Activated naive CD4-positive, alpha-beta T cell treated with anti-CD3 and anti-CD28 coated beads, Interleukin-2, amount 50 U/mL, for 72 hours (primary cell): ENCODE data around the gene LTB4R2. TPM values are rescaled to one million over a fixed set of nuclear protein-coding genes. Genes with fewer than 3 reads are reported as not detected.
A peak's percentile ranks its signal among the peaks of the same experiment; 100 is the strongest.

ENCODE experiments used
- ATAC-seq, 2 donors: fragments of 150-1000 bp; cut with Tn5 transposase; 2 replicates each; pipeline ENCODE4 v1.10.0; 2021; ENCODE audit warnings: mild to moderate bottlenecking in 2 of 2, moderate library complexity in 2 of 2
- DNase-seq, 2 donors: peaks; one replicate each; pipeline ENCODE4 v3.0.0; 2021 to 2022; ENCODE audit warnings: low spot score in 2 of 2
- H3K27ac Mint-ChIP-seq, 2 donors: one replicate each; pipeline ENCODE4 v1.8.0; 2022; ENCODE audit warnings: mild to moderate bottlenecking in 2 of 2, mixed read lengths in 2 of 2
- H3K36me3 Mint-ChIP-seq, 2 donors: one replicate each; pipeline ENCODE4 v1.8.0; 2022; ENCODE audit warnings: mixed read lengths in 2 of 2
- H3K9me3 Mint-ChIP-seq, 2 donors: one replicate each; pipeline ENCODE4 v1.8.0; 2022; ENCODE audit warnings: mixed read lengths in 2 of 2
- total RNA-seq, 2 donors: library from RNA; stranded (reverse); gene quantifications; one replicate each; pipeline ENCODE4 v1.2.3, GENCODE V29; 2022

LTB4R2 gene
- total RNA-seq: 10 to 100 TPM; 13.7 to 16.2 TPM

DNA sequence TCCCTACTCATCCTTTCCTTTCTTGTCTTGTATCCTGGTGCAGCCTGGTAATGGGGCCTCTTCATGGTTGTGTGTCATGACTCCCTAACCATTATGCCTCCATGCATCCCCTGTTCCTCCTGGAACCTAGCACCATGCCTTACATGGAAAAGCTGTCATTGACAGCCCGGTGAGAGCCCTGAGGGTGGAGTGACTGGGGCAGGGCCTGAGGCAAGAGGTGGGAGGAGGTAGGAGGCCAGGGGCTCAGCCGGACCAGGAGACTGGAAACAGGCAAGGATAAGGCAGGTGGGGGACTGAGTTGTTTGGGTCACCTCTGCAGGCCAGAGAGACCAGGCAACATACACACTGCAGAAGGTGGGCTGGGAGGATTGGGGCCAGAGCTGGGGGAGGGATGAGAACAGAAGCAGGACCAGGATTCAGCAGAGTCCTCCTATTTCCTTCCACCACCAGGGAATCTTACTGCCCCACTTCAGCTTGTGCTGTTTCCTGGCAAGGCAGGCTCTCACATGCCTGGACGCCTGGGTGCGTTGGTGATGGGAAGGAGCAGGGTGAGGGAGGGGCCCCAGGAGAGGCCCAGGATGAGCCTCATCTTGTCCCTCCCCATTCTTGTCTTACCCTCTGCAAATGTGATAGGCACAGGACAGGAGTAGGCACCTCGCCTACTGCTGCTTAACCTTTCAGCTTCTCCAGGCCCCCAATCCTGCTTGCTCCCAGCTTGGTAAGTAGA lies at the start of gene LTB4R2:
LTB4R2 (plus strand) TSS at position 603 of the 727 bp plus-strand sequence. CDS start 525 bp downstream, outside the sequence.
- ATAC-seq: no peak
- DNase-seq: no peak
- no peaks in the 10 kb centered on the region for H3K9me3 Mint-ChIP-seq
- H3K36me3 Mint-ChIP-seq: peaks cover 5 to 12% of the 10 kb centered on the region in 2 donors
- peak within 1 kb of the TSS; percentile 23 to 55 for H3K27ac Mint-ChIP-seq

- ATAC-seq (no peak), DNase-seq (no peak)
- H3K36me3 Mint-ChIP-seq: peaks cover 0 to 5% of the 10 kb centered on the region in 2 donors
- H3K9me3 Mint-ChIP-seq: no peaks in the 10 kb centered on the region
- no peak overlapping the region for H3K27ac Mint-ChIP-seq
Observed at GRCh38 chr14:24260780-24261157, 49.2 kb upstream of the LTB4R2 start.

GRCh38 chr14:24261256-24261968 lies 48.5 kb upstream of the LTB4R2 start:
- Mint-ChIP-seq H3K9me3 (no peaks in the 10 kb centered on the region), H3K27ac (no peak overlapping the region), H3K36me3 (peaks cover 0 to 5% of the 10 kb centered on the region in 2 donors)
- no peak for DNase-seq
- no peak for ATAC-seq

DNA sequence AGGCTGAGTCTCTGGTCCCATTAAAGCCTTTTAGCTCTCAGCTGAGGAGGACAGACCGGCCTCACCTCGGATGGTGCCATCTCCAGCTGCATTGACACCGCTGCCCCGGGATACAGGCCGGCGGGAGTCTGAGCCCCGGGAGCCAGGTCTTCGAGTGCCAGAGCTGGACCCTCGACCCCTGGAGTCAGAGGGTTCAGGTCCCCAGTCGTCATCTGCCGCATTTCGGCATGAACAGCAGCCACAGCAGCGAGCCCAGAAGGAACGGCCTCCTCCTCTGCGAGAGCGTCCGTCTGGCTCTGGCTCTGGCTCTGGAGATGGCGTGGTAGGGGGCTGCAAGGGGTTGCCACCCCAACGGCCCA lies 48.0 kb upstream of the LTB4R2 start:
- peak overlapping the region in 1 of 2 donors; percentile 52 for H3K27ac Mint-ChIP-seq
- no peak for ATAC-seq
- DNase-seq: no peak
- H3K36me3 Mint-ChIP-seq: peaks cover 2 to 6% of the 10 kb centered on the region in 2 donors
- no peaks in the 10 kb centered on the region for H3K9me3 Mint-ChIP-seq

DNA sequence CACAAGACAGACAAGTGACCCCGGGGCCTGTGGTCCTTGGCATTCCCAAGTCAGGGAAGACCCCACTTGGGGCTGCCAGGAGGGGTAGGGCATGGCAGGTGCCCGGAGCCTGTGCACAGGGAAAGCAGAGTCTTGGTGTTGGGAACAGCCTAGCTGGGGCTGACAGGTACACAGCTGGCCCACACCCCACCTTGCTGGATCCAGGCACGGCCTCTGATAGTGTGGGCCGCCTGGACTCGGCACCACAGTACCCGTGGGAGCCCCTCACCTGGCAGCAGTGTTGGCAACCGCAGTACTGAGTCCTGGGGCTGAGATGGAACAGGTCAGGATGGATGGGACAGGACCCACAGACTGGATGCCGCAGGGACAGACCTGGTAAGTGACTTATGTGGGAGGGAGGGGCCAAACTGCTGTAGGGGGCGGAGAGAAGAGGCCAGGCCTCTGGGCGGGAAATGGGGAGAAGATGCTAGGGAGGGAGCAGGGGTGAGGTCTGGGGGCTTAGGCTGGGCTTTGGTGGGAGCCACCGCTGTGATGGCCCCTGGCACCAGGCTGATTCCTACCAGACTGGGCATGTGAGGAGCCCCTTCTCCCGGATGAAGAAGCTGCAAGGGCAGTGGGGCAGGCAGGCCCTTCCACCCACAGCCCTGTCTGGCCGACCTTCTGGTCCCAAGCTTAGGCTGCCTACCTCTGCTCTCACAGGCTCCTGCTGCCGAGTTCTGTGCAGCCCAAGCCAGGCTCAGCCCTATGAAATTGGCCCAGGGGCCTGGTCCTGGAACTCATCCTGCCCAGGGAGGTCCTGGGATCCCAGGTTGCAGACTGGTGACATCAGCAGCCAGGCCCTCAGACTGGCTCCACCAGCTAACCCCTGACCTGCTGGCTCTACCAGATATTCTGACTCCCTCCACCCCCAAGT lies 46.9 kb upstream of the LTB4R2 start, which contains the start of gene TGM1:
TGM1 (minus strand) TSS at position 357 of the 913 bp plus-strand sequence. CDS start 825 bp downstream, outside the sequence.
- H3K36me3 Mint-ChIP-seq: peaks cover 7 to 11% of the 10 kb centered on the region in 2 donors
- DNase-seq (no peak), ATAC-seq (peak; percentile 4 to 21)

DNA sequence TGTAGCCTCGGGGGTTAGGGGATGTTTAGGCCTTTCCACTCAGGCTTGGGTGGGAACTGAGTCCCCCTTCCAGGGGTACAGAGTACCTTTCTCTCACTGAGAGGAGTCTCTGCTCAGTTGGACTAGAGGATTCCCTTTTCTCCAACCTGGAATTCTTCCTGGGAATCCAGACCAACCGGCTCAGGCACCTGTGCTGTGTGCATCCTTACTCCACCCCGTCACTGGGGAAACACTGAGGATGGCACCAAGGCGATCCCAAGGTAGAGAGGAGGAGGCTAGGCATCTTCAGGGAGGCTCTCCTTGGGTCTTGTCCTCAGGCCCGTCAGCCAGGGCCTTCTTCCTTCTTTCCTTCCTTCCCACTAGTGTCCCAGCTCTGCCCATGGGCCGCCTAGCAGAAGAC lies 46.1 kb upstream of the LTB4R2 start:
- DNase-seq (no peak), ATAC-seq (no peak)
- Mint-ChIP-seq H3K9me3 (no peaks in the 10 kb centered on the region), H3K36me3 (peaks cover 7 to 11% of the 10 kb centered on the region in 2 donors), H3K27ac (peak overlapping the region in 1 of 2 donors; percentile 55)

More for the DNA sequence above, 46.9 kb upstream of the LTB4R2 start, which contains the start of gene TGM1:
- peak within 1 kb of the TSS; percentile 52 to 55 for H3K27ac Mint-ChIP-seq
- H3K9me3 Mint-ChIP-seq: no peaks in the 10 kb centered on the region

- H3K36me3 Mint-ChIP-seq: peaks cover 7 to 11% of the 10 kb centered on the region in 2 donors
- no peak for ATAC-seq
- H3K9me3 Mint-ChIP-seq: no peaks in the 10 kb centered on the region
- no peak for DNase-seq
- H3K27ac Mint-ChIP-seq: peak overlapping the region in 1 of 2 donors; percentile 55
Observed at GRCh38 chr14:24264298-24264697, 45.6 kb upstream of the LTB4R2 start.

DNA sequence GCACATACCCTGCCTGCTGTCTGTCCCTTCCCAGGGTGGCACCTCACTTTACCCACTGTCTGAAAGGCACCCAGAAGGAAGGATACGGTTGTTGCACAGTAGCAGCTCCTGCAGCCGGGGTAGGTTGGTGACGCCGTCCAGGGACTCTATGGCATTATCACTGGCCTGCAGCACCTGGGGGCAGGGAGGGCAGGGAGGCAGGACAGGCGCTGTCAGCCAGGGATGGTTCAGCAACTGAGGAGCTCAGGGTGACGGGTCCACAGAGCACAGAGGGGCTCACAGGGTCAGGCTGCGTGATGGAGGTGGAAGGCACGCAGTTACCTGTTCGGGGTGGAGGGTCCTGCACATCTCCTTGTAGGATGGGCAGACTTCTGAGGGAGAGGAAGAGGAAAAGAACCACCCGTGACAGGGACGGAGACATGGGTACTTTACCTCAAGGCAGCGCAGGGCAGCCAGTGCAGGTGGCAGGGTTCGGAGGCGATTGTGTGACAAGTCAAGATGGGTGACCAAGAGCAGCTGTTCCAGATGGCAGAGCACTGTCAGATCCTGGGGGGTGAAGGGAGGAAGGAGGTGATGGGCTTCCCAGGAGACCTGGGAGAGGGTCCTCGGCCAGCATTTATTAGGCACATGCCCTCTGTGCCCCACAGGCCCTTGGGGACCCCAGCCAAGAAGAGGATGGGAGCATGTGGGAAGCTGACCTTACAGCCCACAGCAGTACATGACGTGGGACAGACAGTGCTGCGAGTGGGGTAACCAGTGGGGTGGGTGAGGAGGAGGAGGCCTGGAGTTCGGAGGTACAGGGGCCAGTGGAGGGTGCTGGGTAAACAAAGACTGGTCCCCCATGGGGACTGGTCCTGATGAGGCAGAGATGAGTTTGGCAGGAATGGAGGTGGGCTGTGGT lies 43.3 kb upstream of the LTB4R2 start:
- no peaks in the 10 kb centered on the region for H3K9me3 Mint-ChIP-seq
- peak overlapping the region; percentile 37 to 55 for H3K27ac Mint-ChIP-seq
- H3K36me3 Mint-ChIP-seq: peaks cover 5 to 7% of the 10 kb centered on the region in 2 donors
- ATAC-seq (no peak), DNase-seq (no peak)

GRCh38 chr14:24267516-24267915 lies 42.4 kb upstream of the LTB4R2 start:
- H3K36me3 Mint-ChIP-seq: peaks cover 5 to 7% of the 10 kb centered on the region in 2 donors
- H3K27ac Mint-ChIP-seq: peak overlapping the region in 1 of 2 donors; percentile 55
- no peak for DNase-seq
- ATAC-seq: no peak
- no peaks in the 10 kb centered on the region for H3K9me3 Mint-ChIP-seq

GRCh38 chr14:24268225-24268624 lies 41.7 kb upstream of the LTB4R2 start:
- no peak for ATAC-seq
- DNase-seq: no peak
- Mint-ChIP-seq H3K36me3 (peaks cover 5 to 7% of the 10 kb centered on the region in 2 donors), H3K27ac (no peak overlapping the region), H3K9me3 (no peaks in the 10 kb centered on the region)

GRCh38 chr14:24269368-24269767 lies 40.6 kb upstream of the LTB4R2 start:
- Mint-ChIP-seq H3K36me3 (peaks cover 5 to 7% of the 10 kb centered on the region in 2 donors), H3K9me3 (no peaks in the 10 kb centered on the region), H3K27ac (peak overlapping the region in 1 of 2 donors; percentile 63)
- ATAC-seq (no peak), DNase-seq (no peak)

GRCh38 chr14:24269910-24270536 lies 39.9 kb upstream of the LTB4R2 start:
- DNase-seq: no peak
- no peak for ATAC-seq
- H3K36me3 Mint-ChIP-seq: peaks cover 5 to 7% of the 10 kb centered on the region in 2 donors
- H3K27ac Mint-ChIP-seq: no peak overlapping the region
- no peaks in the 10 kb centered on the region for H3K9me3 Mint-ChIP-seq

DNA sequence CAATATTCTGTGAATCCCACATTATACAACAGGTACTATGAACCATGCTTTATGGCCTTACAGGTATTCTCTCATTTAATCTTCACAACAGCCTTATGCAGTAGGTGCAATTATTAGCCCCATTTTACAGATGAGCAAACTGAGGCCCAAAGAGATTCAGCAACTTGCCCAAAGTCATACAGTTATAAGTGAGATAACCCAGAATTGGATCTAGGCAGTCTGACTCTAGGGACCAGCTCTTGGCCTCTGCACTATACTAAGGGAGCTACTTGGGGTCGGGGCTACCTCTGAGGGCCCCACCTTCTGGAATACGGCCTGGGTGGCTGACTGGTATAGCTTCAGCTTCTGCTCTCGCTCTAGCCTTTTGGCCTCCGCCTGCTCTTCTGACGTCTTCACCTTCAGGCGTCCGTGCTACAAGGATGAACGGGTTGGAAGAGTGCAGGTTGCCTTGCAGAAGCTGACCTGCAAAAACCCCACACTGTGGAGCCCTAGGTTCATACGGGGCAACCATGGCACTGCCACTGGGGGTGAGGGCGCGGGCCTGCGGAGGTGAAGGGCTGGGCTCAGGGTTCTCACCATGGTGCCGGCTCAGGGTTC lies 39.3 kb upstream of the LTB4R2 start:
- DNase-seq (no peak), ATAC-seq (no peak)
- peak overlapping the region; percentile 90 to 95 for H3K27ac Mint-ChIP-seq
- no peaks in the 10 kb centered on the region for H3K9me3 Mint-ChIP-seq
- peaks cover 5 to 7% of the 10 kb centered on the region in 2 donors for H3K36me3 Mint-ChIP-seq

DNA sequence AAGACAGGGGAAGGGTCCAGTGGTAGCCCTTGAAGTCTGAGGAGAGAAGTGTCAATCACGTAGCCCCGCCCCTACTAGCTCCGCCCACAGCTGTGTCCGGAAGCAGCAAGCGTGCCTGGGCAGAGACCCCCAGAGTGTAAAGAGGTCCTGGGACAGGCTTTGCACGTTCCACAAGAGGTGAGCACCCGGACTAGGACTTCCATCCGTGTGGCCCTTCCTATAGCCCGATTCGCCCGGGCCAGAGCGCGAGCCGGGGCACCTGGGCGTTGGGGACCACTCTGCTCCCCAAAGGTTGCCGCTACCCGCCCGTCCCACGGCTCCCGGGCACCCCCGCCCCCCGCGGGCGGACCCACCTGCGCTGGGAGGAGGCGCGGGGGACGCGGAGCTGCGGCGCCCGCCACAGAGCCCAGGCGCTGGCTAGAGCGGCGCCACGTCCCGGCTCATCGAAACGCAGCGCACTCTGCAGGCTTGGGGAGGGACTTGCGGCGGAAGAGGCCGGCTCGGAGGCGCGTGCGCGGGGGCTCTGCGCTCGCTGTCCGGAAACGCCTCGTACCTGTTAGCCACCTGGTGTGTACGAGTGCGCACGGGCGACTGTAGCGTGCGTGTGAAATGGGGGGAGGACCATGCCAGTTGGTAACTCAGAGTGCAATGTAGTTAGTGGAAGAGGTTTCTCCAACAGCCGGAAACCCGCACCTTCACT lies 38.7 kb upstream of the LTB4R2 start, which contains the start of gene RABGGTA:
RABGGTA (minus strand) TSS at position 464 of the 700 bp plus-strand sequence. CDS start 482 bp downstream, outside the sequence.
- DNase-seq (peak; percentile 90 to 91), ATAC-seq (peak; percentile 81 to 87)
- Mint-ChIP-seq H3K36me3 (peaks cover 5 to 7% of the 10 kb centered on the region in 2 donors), H3K9me3 (no peaks in the 10 kb centered on the region), H3K27ac (peak within 1 kb of the TSS; percentile 90 to 95)
